Effector CD4-positive, alpha-beta T cell (primary cell): Measurements from ENCODE around the gene GRAMD4.
A peak's percentile ranks its signal among the peaks of the same experiment; 100 is the strongest.

Source experiments
- DNase-seq: peaks from one replicate; pipeline ENCODE4 v3.0.0-alpha.2; 2020

The GRAMD4 gene

DNA sequence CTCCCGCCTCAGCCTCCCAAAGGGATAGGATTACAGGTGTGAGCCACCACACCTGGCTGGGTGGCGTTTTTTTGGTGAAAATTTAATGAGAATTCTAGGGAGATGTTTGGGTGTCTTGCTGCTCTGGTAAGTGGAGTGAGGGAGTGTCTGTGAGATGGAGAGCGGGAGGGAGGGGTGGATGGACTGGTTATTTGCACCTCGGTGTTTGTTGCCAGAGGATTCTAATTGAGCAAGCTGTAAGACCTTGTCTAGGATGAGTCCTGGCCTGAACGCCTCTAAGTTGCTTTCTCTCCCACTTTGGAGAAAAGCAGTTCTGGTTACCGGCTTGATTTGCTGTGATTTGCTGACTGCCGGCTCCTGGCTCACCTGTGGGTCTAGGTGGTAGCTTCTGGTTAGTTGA, 22.0 kb upstream of the GRAMD4 start:
- no peak for DNase-seq

- no peak for DNase-seq
Measured at GRCh38 chr22:46598737-46599424, 21.3 kb upstream of the GRAMD4 start.

DNA sequence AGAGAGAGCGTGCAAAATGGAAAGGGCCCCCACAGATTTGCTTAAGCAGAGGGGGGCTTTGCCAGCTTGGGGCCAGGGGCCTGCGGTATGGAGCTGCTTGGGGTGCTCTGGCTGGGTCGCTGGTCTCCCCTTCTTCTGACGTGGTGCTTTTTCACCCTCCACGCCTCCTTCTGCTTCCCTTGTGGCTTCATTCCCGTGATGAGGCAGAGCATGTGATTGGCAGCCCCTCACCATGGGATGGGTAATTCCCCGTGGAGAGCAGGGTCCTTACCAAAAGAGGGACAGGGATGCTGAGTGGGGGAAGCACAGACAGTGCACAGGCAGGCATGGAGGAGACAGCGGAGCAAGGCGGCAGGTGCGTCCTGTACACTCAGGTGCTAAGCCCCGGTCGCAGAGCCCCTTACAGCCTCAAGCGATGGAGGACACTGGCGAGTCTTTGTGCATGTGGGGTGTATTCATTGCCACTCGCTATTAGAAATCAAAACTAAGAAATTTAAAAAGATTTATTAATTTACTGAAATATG, 19.9 kb upstream of the GRAMD4 start:
- no peak for DNase-seq

DNA sequence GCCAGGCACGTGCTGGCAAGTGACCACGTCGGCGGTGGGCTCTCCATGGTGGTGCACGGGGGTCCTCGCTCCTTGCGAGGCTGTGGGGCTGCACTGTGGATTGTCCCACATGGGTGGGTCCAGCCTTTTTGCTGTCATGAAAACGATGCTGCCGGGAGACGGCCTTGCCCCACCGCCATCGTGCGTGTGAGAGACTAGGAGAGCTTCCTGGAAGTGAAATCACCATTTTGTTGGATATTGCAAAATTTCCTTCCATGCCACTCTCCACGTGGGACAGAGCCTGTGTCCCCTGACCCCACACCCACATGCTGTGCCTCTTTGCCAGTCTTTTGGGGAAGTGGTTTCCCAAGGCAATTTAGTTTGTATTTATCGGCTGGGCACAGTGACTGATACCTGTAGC, 18.2 kb upstream of the GRAMD4 start:
- DNase-seq = no peak

DNA sequence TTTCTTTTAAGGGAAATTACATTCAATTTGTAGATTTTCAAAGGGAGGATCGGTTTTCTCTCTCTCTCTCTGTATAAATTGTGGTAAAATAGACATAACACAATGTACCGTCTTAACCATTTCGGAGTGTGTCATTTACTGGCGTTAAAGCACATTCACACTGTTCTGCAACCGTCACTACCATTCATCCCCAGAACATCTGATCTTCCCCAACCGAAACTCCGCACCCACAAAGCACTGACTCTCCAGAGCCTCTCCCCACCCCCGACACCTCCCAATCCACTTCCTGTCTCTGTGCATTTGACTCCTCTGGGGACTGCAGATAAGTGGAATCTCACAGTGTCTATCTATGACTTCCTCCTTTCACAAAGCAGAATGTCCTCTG, 15.9 kb upstream of the GRAMD4 start:
- no peak for DNase-seq

DNA sequence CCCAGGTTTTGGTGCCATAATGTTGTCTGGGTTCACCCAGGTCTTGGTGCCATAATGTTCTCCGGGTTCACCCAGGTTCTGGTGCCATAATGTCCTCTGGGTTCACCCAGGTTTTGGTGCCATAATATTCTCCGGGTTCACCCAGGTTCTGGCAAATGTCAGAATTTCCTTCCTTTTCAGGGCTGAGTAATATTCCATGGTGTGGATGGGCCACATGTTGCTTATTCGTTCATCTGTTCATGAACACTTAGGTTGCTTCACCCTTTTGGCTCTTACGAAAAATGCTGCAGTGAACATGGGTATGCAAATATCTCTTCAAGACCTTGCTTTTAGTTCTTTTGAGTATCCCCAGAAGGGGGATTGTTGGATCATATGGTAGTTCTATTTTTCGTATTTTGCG, 15.1 kb upstream of the GRAMD4 start:
- DNase-seq = no peak

DNA sequence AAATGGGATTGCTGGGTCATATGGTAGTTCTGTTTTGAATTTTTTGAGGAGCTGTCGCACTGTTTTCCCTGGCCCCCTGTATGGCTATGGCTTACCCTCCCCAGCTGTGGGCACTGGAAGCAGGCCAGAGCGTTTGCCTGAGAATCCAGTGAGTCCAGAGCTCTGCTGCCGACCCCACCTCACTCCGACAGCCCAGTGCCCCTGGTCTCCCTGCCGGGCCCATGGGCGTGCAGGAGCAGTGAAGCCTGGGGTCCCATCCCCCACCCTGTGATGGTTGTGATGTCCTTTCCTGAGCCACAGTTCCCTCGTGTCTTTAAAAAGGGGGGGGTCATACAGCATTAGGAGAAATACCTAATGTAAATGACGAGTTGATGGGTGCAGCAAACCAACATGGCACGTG, 13.3 kb upstream of the GRAMD4 start:
- no peak for DNase-seq

GRCh38 chr22:46607483-46608114, 12.6 kb upstream of the GRAMD4 start:
- no peak for DNase-seq

DNA sequence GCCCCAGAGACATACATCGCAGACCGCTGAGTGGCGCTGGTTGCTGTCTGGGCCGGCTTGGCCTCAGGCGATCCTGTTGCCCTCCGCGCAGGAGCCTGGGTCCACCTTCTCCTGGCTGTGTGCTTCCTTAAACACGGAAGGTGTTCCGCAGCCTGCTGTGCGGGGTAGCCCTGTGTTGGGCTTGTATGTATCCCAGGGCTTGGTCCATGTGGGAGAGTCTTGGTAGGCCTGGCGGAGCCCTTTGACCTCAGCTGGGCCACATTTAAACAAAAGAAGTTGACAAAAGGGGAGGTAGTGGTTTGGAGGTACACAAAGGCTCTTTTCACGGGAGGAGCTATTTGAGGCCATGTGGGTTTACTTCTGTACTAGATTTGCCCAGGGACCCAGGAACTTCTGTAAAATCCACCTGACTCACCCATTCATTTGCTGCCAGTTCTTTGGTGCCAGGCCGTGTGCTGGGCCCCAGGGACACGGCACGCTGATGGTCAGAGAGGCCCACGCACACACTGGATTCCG, 11.0 kb upstream of the GRAMD4 start:
- no peak for DNase-seq

DNA sequence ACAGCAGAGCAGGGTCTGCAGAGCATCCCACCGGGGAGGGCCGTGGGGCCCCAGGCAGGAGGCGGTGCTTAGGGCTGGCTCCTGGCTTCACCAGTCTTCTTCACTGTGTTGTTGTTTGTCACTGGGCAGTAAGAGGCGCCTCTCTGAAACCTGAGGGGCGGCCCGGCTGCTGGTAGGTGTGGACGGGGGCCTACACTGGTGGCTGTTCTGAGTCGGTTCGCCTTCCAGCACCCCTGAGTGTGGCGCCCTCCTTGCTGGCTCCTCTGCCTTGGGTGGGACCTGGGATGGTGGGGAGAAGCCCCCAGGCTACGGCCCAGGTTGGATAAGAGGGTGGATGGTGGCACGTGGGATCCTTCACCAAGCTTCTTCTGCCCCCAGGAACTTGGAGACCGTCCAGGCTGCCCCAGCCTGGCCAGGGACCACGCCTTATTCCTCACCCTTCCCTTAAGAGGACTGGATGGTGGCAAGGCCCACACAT, 10.4 kb upstream of the GRAMD4 start:
- no peak for DNase-seq

DNA sequence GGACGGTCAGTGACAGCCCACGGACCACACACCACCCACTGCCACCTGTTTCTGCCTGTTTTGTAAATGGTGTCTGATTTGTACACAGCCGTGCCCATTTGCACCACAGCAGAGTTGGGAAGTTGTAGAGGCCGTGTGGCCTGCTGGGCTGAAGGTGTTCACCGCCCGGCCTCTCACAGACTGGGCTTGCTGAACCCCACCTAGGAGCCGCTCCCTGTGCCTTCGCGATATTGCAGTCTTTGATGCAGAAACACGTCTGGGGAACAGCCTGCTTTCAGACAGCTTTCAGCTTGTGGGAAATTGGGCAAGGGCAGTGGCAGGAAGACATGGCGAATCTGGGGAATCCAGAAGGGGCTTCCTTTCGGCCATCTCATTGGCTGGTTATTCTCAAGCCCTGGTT, 9.8 kb upstream of the GRAMD4 start:
- DNase-seq = no peak

DNA sequence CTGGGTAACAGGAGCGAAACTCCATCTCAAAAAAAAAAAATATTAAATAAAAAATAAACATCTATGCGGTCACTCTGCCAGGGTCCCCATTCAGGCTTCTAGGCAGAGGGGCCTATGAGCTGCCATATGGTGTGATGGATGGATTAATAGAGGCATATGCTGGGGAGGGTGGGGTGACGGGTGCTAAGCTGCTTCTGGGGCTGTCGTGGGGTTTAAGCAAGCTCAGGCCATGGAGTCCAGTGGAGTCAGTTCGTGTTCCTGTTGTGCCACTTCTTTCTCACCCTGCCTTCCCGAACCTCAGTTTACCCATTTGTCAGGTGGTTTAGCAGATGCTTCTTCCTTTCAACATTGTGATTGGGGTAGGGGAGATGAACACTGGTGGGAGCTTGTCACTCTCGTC, 9.0 kb upstream of the GRAMD4 start:
- no peak for DNase-seq

DNA sequence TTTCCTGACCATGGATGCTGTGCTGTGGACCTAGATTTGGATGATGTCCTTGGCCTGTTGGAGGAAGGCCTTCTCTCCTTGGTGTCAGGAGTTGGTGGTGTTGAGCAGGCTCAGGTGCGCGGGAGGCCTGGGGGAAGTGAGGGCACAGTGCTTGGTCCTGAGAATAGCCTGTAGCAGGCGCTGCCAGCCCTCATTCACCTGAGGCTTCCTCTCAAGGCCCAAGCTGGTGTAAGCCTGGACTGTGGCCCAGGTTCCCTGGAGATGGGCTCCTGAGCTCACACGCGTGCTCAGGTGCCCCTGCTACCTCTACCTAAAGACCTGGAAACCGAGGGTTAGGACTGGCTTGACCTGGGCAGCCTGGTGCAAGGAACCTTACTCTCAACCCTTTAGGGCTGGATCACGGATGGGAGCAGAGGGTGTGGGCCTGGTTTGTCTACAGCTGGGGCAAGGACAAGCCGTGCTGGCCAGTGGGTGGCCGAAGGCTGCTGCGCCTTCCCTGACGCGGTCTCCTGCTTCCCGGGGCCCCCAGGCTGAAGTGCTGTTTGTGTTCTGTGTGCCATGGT, 7.8 kb upstream of the GRAMD4 start:
- no peak for DNase-seq

GRCh38 chr22:46612904-46613605, 7.1 kb upstream of the GRAMD4 start:
- DNase-seq = peak; percentile 12

GRCh38 chr22:46613606-46614021, 6.6 kb upstream of the GRAMD4 start:
- no peak for DNase-seq

DNA sequence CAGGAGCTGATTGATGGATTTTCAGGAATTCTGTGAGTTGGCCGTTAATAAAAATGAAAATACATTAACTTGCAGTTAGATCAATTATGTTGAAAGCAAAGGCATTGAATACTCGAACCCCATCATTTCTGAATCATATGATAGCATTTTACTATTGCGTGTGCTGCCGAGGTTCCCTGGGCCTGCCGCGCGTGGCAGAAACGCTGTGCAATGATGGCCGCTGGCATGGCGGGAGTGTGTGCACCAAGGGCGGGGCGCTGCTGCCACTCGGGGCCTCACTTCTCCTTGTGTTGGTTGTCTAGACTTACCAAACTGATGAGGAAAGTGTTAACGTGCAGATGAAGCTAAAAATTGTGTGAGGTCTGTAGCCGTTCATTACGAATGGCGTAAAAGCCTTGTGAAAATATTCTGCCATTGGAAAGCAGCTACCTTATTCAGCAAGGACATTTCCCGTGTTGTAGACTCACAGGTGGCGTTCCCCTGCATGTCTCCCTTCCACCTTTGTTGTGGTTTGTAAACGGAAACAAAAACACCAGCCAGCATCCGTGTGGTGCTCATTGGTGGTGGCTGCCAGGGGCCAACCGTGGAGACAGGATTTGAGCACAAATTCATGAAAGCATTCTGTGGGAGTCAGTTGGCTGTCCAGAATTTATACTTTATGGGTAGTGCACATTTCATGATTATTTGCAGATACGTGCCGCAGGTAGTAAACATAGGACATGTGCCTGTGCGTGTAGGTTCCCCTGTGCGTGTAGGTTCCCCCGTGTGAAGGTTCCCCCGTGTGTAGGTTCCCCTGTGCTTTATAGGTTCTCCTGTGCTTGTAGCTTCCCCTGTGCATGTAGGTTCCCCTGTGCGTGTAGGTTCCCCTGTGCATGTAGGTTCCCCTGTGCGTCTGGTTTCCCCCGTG, 5.9 kb upstream of the GRAMD4 start:
- peak; percentile 64 for DNase-seq

GRCh38 chr22:46617207-46617985, 2.8 kb upstream of the GRAMD4 start:
- DNase-seq = no peak

DNA sequence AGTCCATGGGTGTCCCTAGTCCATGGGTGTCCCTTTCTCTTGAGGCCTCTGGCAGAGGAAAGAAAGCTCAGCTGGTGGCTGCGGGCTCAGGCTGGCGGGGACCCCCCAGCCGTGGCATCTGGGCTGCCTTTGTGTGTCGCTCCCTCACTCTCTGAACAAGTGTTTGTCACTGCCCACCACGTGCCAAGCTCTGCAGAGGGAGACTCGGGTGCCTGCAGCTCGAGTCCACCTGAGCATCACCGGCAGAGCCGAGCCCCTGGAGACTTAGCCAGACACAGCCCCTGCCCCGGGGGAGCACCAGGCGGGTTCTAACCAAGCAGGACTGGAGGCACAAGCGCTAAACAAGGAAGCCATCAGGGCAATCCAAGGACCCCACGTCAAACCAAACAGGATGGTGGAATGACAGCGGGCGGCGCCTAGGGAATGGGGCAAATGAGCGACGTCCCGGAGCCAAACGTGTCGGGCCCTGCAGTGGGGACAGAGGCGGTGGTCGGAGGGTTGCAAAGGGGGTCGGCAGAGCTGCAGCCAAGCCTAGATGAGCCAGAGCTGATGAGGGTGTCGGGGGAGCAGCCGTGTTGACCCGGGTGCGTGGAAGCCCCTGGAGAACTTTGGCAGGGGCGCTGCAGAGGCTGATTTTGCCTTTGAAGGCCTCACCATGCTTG, 2.1 kb upstream of the GRAMD4 start:
- no peak for DNase-seq

DNA sequence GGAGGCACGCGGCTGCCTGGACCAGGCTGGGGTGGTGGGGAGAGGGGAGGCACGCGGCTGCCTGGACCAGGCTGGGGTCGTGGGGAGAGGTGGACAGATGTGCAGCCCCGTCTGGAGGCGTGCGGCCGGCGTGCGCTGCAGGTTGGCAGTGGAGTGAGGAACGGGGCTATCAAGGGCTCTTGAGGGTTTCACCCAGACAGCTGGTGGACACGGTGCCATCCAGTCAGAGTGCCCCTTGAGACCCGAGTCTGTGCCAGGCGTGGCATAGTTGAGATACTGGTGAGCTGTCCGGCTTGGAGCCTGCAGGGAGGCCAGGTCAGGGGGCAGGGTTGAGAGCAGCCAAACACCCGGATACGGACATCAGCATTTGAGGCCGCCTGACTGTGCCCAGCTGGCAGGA, 1.5 kb upstream of the GRAMD4 start:
- no peak for DNase-seq

- DNase-seq = no peak
Measured at GRCh38 chr22:46619240-46619829, 851 bp upstream of the GRAMD4 start.
